HepG2 (cell line): ENCODE measurements around the gene PRKCI. TPM values are rescaled to one million over a fixed set of nuclear protein-coding genes. Genes with fewer than 3 reads are reported as not detected.

Experiments
- ADNP ChIP-seq: sonication (generic); formaldehyde crosslinking; IDR thresholded peaks from 2 replicates; pipeline ENCODE4 v1.4.0; 2020; ENCODE audit warnings: missing genetic modification reagents
- ARID3A ChIP-seq: IDR thresholded peaks from 2 replicates; pipeline ENCODE4 v1.6.1; 2012; ENCODE audit warnings: low read depth, low read length, improper control_type of control experiment
- ARID5B ChIP-seq: IDR thresholded peaks from 2 replicates; pipeline ENCODE4 v1.4.0; 2020; ENCODE audit warnings: mild to moderate bottlenecking, missing genetic modification reagents
- ATF6 ChIP-seq: sonication (generic); formaldehyde crosslinking; conservative IDR thresholded peaks from 2 replicates; pipeline ENCODE4 v1.4.0; 2020; ENCODE audit warnings: missing genetic modification reagents
- CHD2 ChIP-seq: IDR thresholded peaks from 2 replicates; pipeline ENCODE4 v1.6.1; 2011; ENCODE audit warnings: low read depth, low read length, improper control_type of control experiment
- CREM ChIP-seq, 2 experiments: sonication (generic) in 1 of 2; formaldehyde crosslinking in 1 of 2; IDR thresholded peaks; 2 replicates each; pipeline versions ENCODE4 v1.4.0 to v1.6.1; 2016 to 2020; ENCODE audit warnings: antibody characterized with exemption in 1 of 2, mild to moderate bottlenecking in 1 of 2, missing genetic modification reagents in 1 of 2
- FOSL2 ChIP-seq: sonication (generic); formaldehyde crosslinking; IDR thresholded peaks from 2 replicates; pipeline ENCODE4 v1.4.0; 2020; ENCODE audit warnings: missing genetic modification reagents
- JUN ChIP-seq: sonication (generic); formaldehyde crosslinking; IDR thresholded peaks from 2 replicates; pipeline ENCODE4 v1.4.0; 2020; ENCODE audit warnings: mild to moderate bottlenecking, missing genetic modification reagents
- MAFF ChIP-seq: IDR thresholded peaks from 2 replicates; pipeline ENCODE4 v1.6.1; 2011; ENCODE audit warnings: low read depth, low read length, improper control_type of control experiment
- MAFK ChIP-seq, 2 experiments: IDR thresholded peaks in 1 of 2; conservative IDR thresholded peaks in 1 of 2; 2 replicates each; pipeline ENCODE4 v1.6.1; 2011; ENCODE audit warnings: improper control_type of control experiment in 2 of 2, low read length in 2 of 2
- MEF2D ChIP-seq: sonication (generic); formaldehyde crosslinking; IDR thresholded peaks from 2 replicates; pipeline ENCODE4 v1.5.1; 2020; ENCODE audit warnings: mild to moderate bottlenecking, missing genetic modification reagents
- MTF2 ChIP-seq: sonication (generic); formaldehyde crosslinking; IDR thresholded peaks from 2 replicates; pipeline ENCODE4 v1.5.0; 2020; ENCODE audit warnings: missing genetic modification reagents, borderline replicate concordance
- PATZ1 ChIP-seq: sonication (generic); formaldehyde crosslinking; IDR thresholded peaks from 2 replicates; pipeline ENCODE4 v1.4.0; 2020; ENCODE audit warnings: missing genetic modification reagents
- PBX3 ChIP-seq: sonication (generic); formaldehyde crosslinking; IDR thresholded peaks from 2 replicates; pipeline ENCODE4 v1.8.1; 2023; ENCODE audit warnings: missing genetic modification reagents, inconsistent platforms, borderline replicate concordance
- PHF21A ChIP-seq: sonication (generic); formaldehyde crosslinking; IDR thresholded peaks from 2 replicates; pipeline ENCODE4 v1.5.0; 2020; ENCODE audit warnings: mild to moderate bottlenecking, missing genetic modification reagents
- SALL1 ChIP-seq: sonication (generic); formaldehyde crosslinking; IDR thresholded peaks from 2 replicates; pipeline ENCODE4 v1.8.0; 2022; ENCODE audit warnings: mild to moderate bottlenecking, missing genetic modification reagents
- SAP130 ChIP-seq: IDR thresholded peaks from 2 replicates; pipeline ENCODE4 v1.6.1; 2016; ENCODE audit warnings: low read depth
- TOE1 ChIP-seq: sonication (generic); formaldehyde crosslinking; IDR thresholded peaks from 2 replicates; pipeline ENCODE4 v1.4.0; 2020; ENCODE audit warnings: mild to moderate bottlenecking, missing genetic modification reagents
- ZNF274 ChIP-seq: sonication (generic); formaldehyde crosslinking; IDR thresholded peaks from 2 replicates; pipeline ENCODE4 v1.5.1; 2020; ENCODE audit warnings: mild to moderate bottlenecking, missing genetic modification reagents
- ZNF674 ChIP-seq: sonication (generic); formaldehyde crosslinking; IDR thresholded peaks from 2 replicates; pipeline ENCODE4 v1.5.0; 2020; ENCODE audit warnings: low read depth, mild to moderate bottlenecking, missing genetic modification reagents
- polyA plus RNA-seq, 8 experiments: library from polyadenylated mRNA; depleted of rRNA in 3 of 8; stranded (reverse) in 7 of 8; unstranded in 1 of 8; fragments of >200 nt; fragmentation: Illumina TruSeq in 4 of 8; extraction: Trizol in 4 of 8; gene quantifications; 2 replicates each; pipeline versions ENCODE4 v1.2.1 to v1.2.3, GENCODE V29; 2011 to 2016; ENCODE audit warnings: low read depth in 4 of 8, missing spikeins in 1 of 8, mixed read lengths in 1 of 8; ENCODE audit not compliant: insufficient read depth in 1 of 8
- total RNA-seq, 5 experiments: library from RNA; depleted of rRNA; stranded (reverse); fragments of >200 nt; fragmentation: Illumina TruSeq; extraction: Trizol; gene quantifications; 2 replicates each; pipeline ENCODE4 v1.2.3, GENCODE V29; 2016; ENCODE audit warnings: low read depth in 1 of 5

The PRKCI gene
- total and polyA plus RNA-seq, 2 of the 13 experiments (the other 11 are each of a cell fraction or from before 2014, with no cell fraction given) = 17.2 to 30.4 TPM

GRCh38 chr3:170204023-170204472 is 18.2 kb upstream of the PRKCI start (continued):
- no peak for TF ChIP-seq PBX3 (CRISPR knock-in tag)
- no peak for TF ChIP-seq CHD2
- peak; percentile 30; the same call in 1 of the 2 replicates for TF ChIP-seq PHF21A (CRISPR knock-in tag)
- peak; percentile 65; the same call in 1 of the 2 replicates for TF ChIP-seq MAFF
- TF ChIP-seq ZNF674 (CRISPR knock-in tag) = no peak
- peak; percentile 39; the same call in 1 of the 2 replicates for TF ChIP-seq SALL1 (CRISPR knock-in tag)
- 0 out of 2 replicates have a peak, but pooled peaks have one; percentile 26 for TF ChIP-seq SAP130 (CRISPR knock-in tag)
- TF ChIP-seq TOE1 (CRISPR knock-in tag) = no peak
- TF ChIP-seq JUN = no peak
- TF ChIP-seq CREM (IDR thresholded peaks at IDR 0.05) = 0 out of 2 replicates have a peak, but pooled peaks have one; percentile 31
- TF ChIP-seq CREM (CRISPR knock-in tag; IDR thresholded peaks at IDR 0.05) = no peak
- TF ChIP-seq ARID3A = peak; percentile 44
- no peak for TF ChIP-seq ZNF274
- TF ChIP-seq MTF2 (CRISPR knock-in tag) = no peak
- peak; percentile 48 to 68 for TF ChIP-seq MAFK (conservative IDR thresholded peaks at IDR 0.05 in 1 of 2, IDR thresholded peaks at IDR 0.05 in 1 of 2; ENCODE audit: low read length in 2 of 2)
- peak; percentile 95 for TF ChIP-seq MEF2D (CRISPR knock-in tag)
- TF ChIP-seq ATF6 (CRISPR knock-in tag) = no peak
- TF ChIP-seq ARID5B (CRISPR knock-in tag) = peak; percentile 30; the same call in 1 of the 2 replicates
- TF ChIP-seq ADNP = no peak
- peak; percentile 79 for TF ChIP-seq PATZ1 (CRISPR knock-in tag)
- TF ChIP-seq FOSL2 (CRISPR knock-in tag) = peak; percentile 21; the same call in 1 of the 2 replicates
